Skin epidermis (tissue), 12 donors: ENCODE measurements around the gene SLC12A7.
A peak's percentile ranks its signal among the peaks of the same experiment; 100 is the strongest.
"Not testable (repeated sequence)": the region's sequence is repeated elsewhere in the genome, so short reads cannot be mapped to it uniquely, and the experiment has no call there.

ENCODE experiments used
- H3K27ac ChIP-seq, 21 experiments: fragments of 200-600 bp; sonication (generic) in 11 of 21; one replicate each; pipeline ENCODE4 v1.5.0; 2020; ENCODE audit warnings: mild to moderate bottlenecking in 3 of 21, inconsistent platforms in 2 of 21, moderate library complexity in 2 of 21
- H3K4me3 ChIP-seq, 7 experiments: fragments of 200-600 bp; sonication (generic) in 2 of 7; one replicate each; pipeline ENCODE4 v1.5.0; 2020; ENCODE audit warnings: inconsistent platforms in 2 of 7, mild to moderate bottlenecking in 2 of 7, moderate library complexity in 1 of 7

Gene SLC12A7

GRCh38 chr5:1129711-1130055 lies 17.8 kb upstream of the SLC12A7 start:
- H3K4me3 ChIP-seq = no peak overlapping the region
- no peak overlapping the region for H3K27ac ChIP-seq

GRCh38 chr5:1128977-1129710 lies 17.3 kb upstream of the SLC12A7 start:
- Histone ChIP-seq H3K4me3 (no peak overlapping the region), H3K27ac (peak overlapping the region in 1 of 21 experiments; percentile 1)

- Histone ChIP-seq H3K27ac (peak overlapping the region in 3 of 21 experiments; percentile 1 to 18 (median 13)), H3K4me3 (no peak overlapping the region)
Observed at GRCh38 chr5:1127959-1128785, 16.3 kb upstream of the SLC12A7 start.

GRCh38 chr5:1125695-1126094 lies 13.8 kb upstream of the SLC12A7 start:
- H3K4me3 ChIP-seq, H3K27ac ChIP-seq: not testable (repeated sequence)

- Histone ChIP-seq H3K27ac (no peak overlapping the region), H3K4me3 (no peak overlapping the region)
Observed at GRCh38 chr5:1125030-1125357, 13.1 kb upstream of the SLC12A7 start.

- no peak overlapping the region for H3K27ac ChIP-seq
- no peak overlapping the region for H3K4me3 ChIP-seq
Observed at GRCh38 chr5:1124205-1125029, 12.6 kb upstream of the SLC12A7 start.

GRCh38 chr5:1123418-1124147 lies 11.7 kb upstream of the SLC12A7 start:
- H3K27ac ChIP-seq = no peak overlapping the region
- H3K4me3 ChIP-seq = no peak overlapping the region

- no peak overlapping the region for H3K27ac ChIP-seq
Observed at GRCh38 chr5:1122511-1123294, 10.8 kb upstream of the SLC12A7 start.

GRCh38 chr5:1121891-1122290 lies 10.0 kb upstream of the SLC12A7 start:
- no peak overlapping the region for H3K27ac ChIP-seq
- H3K4me3 ChIP-seq = no peak overlapping the region

More at GRCh38 chr5:1122511-1123294, 10.8 kb upstream of the SLC12A7 start:
- H3K4me3 ChIP-seq = no peak overlapping the region

GRCh38 chr5:1121044-1121443 lies 9.2 kb upstream of the SLC12A7 start:
- H3K4me3 ChIP-seq = no peak overlapping the region
- H3K27ac ChIP-seq = no peak overlapping the region

- H3K27ac ChIP-seq = no peak overlapping the region
- H3K4me3 ChIP-seq = no peak overlapping the region
Observed at GRCh38 chr5:1120236-1120999, 8.6 kb upstream of the SLC12A7 start.

- H3K4me3 ChIP-seq = no peak overlapping the region
- H3K27ac ChIP-seq = peak overlapping the region in 4 of 21 experiments; percentile 14 to 53 (median 18)
Observed at GRCh38 chr5:1119312-1119831, 7.5 kb upstream of the SLC12A7 start.

- Histone ChIP-seq H3K27ac (peak overlapping the region in 6 of 21 experiments; percentile 3 to 53 (median 19)), H3K4me3 (no peak overlapping the region)
Observed at GRCh38 chr5:1118738-1119137, 6.9 kb upstream of the SLC12A7 start.

- H3K27ac ChIP-seq = peak overlapping the region in 5 of 21 experiments; percentile 18 to 53 (median 27)
Observed at GRCh38 chr5:1118231-1118698, 6.4 kb upstream of the SLC12A7 start.

GRCh38 chr5:1116977-1117376 lies 5.1 kb upstream of the SLC12A7 start:
- Histone ChIP-seq H3K4me3 (no peak overlapping the region), H3K27ac (no peak overlapping the region)

More at GRCh38 chr5:1118231-1118698, 6.4 kb upstream of the SLC12A7 start:
- no peak overlapping the region for H3K4me3 ChIP-seq

- H3K27ac ChIP-seq = no peak overlapping the region
- H3K4me3 ChIP-seq = no peak overlapping the region
Observed at GRCh38 chr5:1116109-1116740, 4.4 kb upstream of the SLC12A7 start.

- no peak overlapping the region for H3K27ac ChIP-seq
- H3K4me3 ChIP-seq = no peak overlapping the region
Observed at GRCh38 chr5:1115123-1115815, 3.4 kb upstream of the SLC12A7 start.
